Motor neuron (in vitro differentiated cells): ENCODE measurements around the gene SPCS1. TPM values are rescaled to one million over a fixed set of nuclear protein-coding genes. Genes with fewer than 3 reads are reported as not detected.
"Not testable (repeated sequence)": the region's sequence is repeated elsewhere in the genome, so short reads cannot be mapped to it uniquely, and the experiment has no call there.

Source experiments
- ATAC-seq, 8 experiments: fragments of 200-7000 bp; cut with Tn5 transposase; replicated peaks in 6 of 8; 2 replicates each; pipeline ENCODE4 v1.8.0; 2021; ENCODE audit warnings: mild to moderate bottlenecking in 8 of 8, moderate library complexity in 8 of 8
- H3K27ac ChIP-seq, 2 donors: fragments of 250-450 bp; sonication (Bioruptor Pico); 2 replicates each; pipeline ENCODE4 v1.9.0; 2021; ENCODE audit warnings: antibody characterized with exemption in 2 of 2, mild to moderate bottlenecking in 2 of 2, moderate library complexity in 1 of 2
- H3K4me1 ChIP-seq, 2 donors: fragments of 250-450 bp; sonication (Bioruptor Pico); replicated peaks in 1 of 2; 2 replicates each; pipeline ENCODE4 v1.6.1; 2021; ENCODE audit warnings: antibody characterized with exemption in 2 of 2, mild to moderate bottlenecking in 2 of 2, moderate library complexity in 1 of 2
- H3K4me3 ChIP-seq, 5 donors: fragments of 250-450 bp; sonication (Bioruptor Pico); 2 replicates each; pipeline ENCODE4 v1.9.0; 2021; ENCODE audit warnings: antibody characterized with exemption in 5 of 5, mild to moderate bottlenecking in 5 of 5, moderate library complexity in 4 of 5
- WGBS, 10 experiments: fragments of 450-650 bp; shearing (Covaris generic); methylation state at CpG; one replicate each; pipeline ENCODE4 v1.0.0; 2022; 5-methylcytosine and 5-hydroxymethylcytosine counted together
- in situ Hi-C, 9 experiments: fragments of 400-800 bp; cut with MboI; loops; one replicate each; pipeline ENCODE4 v1.15.0; 2021; ENCODE audit warnings: low sequenced_read_pairs in 9 of 9, low pct_unique_long_range_greater_than_20kb in 2 of 9; ENCODE audit not compliant: unreplicated experiment in 9 of 9
- total RNA-seq, 8 experiments: library from RNA; unstranded; fragments of 300-600 nt; gene quantifications; 2 replicates each; pipeline versions ENCODE4 v1.2.3 to v1.2.4, GENCODE V29; 2022

Gene SPCS1
- 100 to 1,000 TPM; 102 to 216 (median 130) TPM for total RNA-seq

- Histone ChIP-seq H3K4me3 (peak within 1 kb of the TSS; percentile 75 to 97 (median 92)), H3K4me1 (peaks cover 16 to 20% of the 10 kb centered on the region in 2 donors), H3K27ac (peak within 1 kb of the TSS; percentile 92)
- in situ Hi-C loops: no loop called here
- WGBS, 10 experiments: 0 to 30% (median 1%) methylated on average over 2 to 16 of the region's 94 CpGs; no CpG with 5 or more reads in 1 of the 10 experiments
- ATAC-seq: peak; percentile 76 to 94 (median 92)
Measured at GRCh38 chr3:52705688-52706686, at the start of gene SPCS1, which contains the start of gene GLT8D1. Gene SPCS1, plus strand, starts transcription at chr3:52706106. Its CDS starts 141 bp downstream, at chr3:52706247. Gene GLT8D1, minus strand, starts transcription at chr3:52705791. Its CDS starts 5,331 bp downstream, at chr3:52700460.

GRCh38 chr3:52660046-52660445 lies 45.9 kb upstream of the SPCS1 start:
- H3K4me3 ChIP-seq: no peak overlapping the region
- peak in 3 of 8 experiments; percentile 87 to 99 (median 99) for ATAC-seq
- H3K4me1 ChIP-seq: no peaks in the 10 kb centered on the region
- H3K27ac ChIP-seq: no peak overlapping the region
- in situ Hi-C loops: no loop called here
- WGBS, 10 experiments: 0 to 100% (median 79%) methylated on average over 1 to 3 of the region's 3 CpGs; no CpG with 5 or more reads in 1 of the 10 experiments

GRCh38 chr3:52663098-52663497 lies 42.8 kb upstream of the SPCS1 start:
- H3K4me3 ChIP-seq: no peak overlapping the region
- H3K4me1 ChIP-seq: no peaks in the 10 kb centered on the region
- ATAC-seq: no peak
- 84 to 100% (median 100%) methylated on average over 1 to 3 of the region's 3 CpGs for WGBS, 10 experiments
- no peak overlapping the region for H3K27ac ChIP-seq
- in situ Hi-C loops: no loop called here

GRCh38 chr3:52670621-52671521 lies 35.0 kb upstream of the SPCS1 start:
- Histone ChIP-seq H3K27ac (no peak overlapping the region), H3K4me3 (no peak overlapping the region), H3K4me1 (no peaks in the 10 kb centered on the region)
- ATAC-seq: peak in 7 of 8 experiments; percentile 30 to 98 (median 94)
- in situ Hi-C loops: no loop called here
- WGBS, 10 experiments: 14 to 100% (median 91%) methylated on average over 1 to 9 of the region's 9 CpGs

GRCh38 chr3:52671676-52672075 lies 34.2 kb upstream of the SPCS1 start:
- H3K4me1 ChIP-seq: no peaks in the 10 kb centered on the region
- WGBS, 10 experiments: 22 to 80% (median 44%) methylated on average over 1 of the region's 1 CpG; no CpG with 5 or more reads in 5 of the 10 experiments
- ATAC-seq: no peak
- no peak overlapping the region for H3K4me3 ChIP-seq
- in situ Hi-C loops: no loop called here
- no peak overlapping the region for H3K27ac ChIP-seq

GRCh38 chr3:52676201-52676600 lies 29.7 kb upstream of the SPCS1 start:
- H3K4me3 ChIP-seq, ATAC-seq, H3K4me1 ChIP-seq, H3K27ac ChIP-seq, in situ Hi-C loops: not testable (repeated sequence)
- WGBS, 10 experiments: 67 to 100% (median 83%) methylated on average over 1 to 3 of the region's 3 CpGs; no CpG with 5 or more reads in 3 of the 10 experiments

GRCh38 chr3:52678265-52679198 lies 27.4 kb upstream of the SPCS1 start:
- in situ Hi-C loops: no loop called here
- Histone ChIP-seq H3K27ac (no peak overlapping the region), H3K4me3 (no peak overlapping the region), H3K4me1 (peaks cover 4 to 5% of the 10 kb centered on the region in 2 donors)
- WGBS, 10 experiments: 98 to 100% (median 100%) methylated on average over 1 to 6 of the region's 6 CpGs; no CpG with 5 or more reads in 1 of the 10 experiments
- peak in 5 of 8 experiments; percentile 7 to 65 (median 35) for ATAC-seq

GRCh38 chr3:52679199-52679538 lies 26.7 kb upstream of the SPCS1 start:
- Histone ChIP-seq H3K4me3 (no peak overlapping the region), H3K4me1 (peaks cover 5 to 6% of the 10 kb centered on the region in 2 donors), H3K27ac (no peak overlapping the region)
- in situ Hi-C loops: no loop called here
- peak in 3 of 8 experiments; percentile 52 to 83 (median 78) for ATAC-seq
- 71 to 100% (median 87%) methylated on average over 1 to 3 of the region's 3 CpGs; no CpG with 5 or more reads in 2 of the 10 experiments for WGBS, 10 experiments

GRCh38 chr3:52679811-52680210 lies 26.1 kb upstream of the SPCS1 start:
- H3K4me3 ChIP-seq: no peak overlapping the region
- H3K27ac ChIP-seq: no peak overlapping the region
- in situ Hi-C loops: no loop called here
- peaks cover 5 to 12% of the 10 kb centered on the region in 2 donors for H3K4me1 ChIP-seq
- WGBS, 10 experiments: 100% methylated on average over 1 of the region's 1 CpG; no CpG with 5 or more reads in 3 of the 10 experiments
- no peak for ATAC-seq

GRCh38 chr3:52681596-52681995 lies 24.3 kb upstream of the SPCS1 start:
- no peak for ATAC-seq
- WGBS, 10 experiments: 30 to 100% (median 78%) methylated on average over 2 to 3 of the region's 3 CpGs; no CpG with 5 or more reads in 1 of the 10 experiments
- Histone ChIP-seq H3K4me3 (no peak overlapping the region), H3K27ac (no peak overlapping the region), H3K4me1 (peaks cover 6 to 12% of the 10 kb centered on the region in 2 donors)
- in situ Hi-C loops: no loop called here

- Histone ChIP-seq H3K4me1 (peaks cover 10 to 13% of the 10 kb centered on the region in 2 donors), H3K27ac (no peak overlapping the region), H3K4me3 (no peak overlapping the region)
- peak in 2 of 8 experiments; percentile 13 to 39 for ATAC-seq
- in situ Hi-C loops: no loop called here
Measured at GRCh38 chr3:52682016-52682415, 23.9 kb upstream of the SPCS1 start.

- no peak overlapping the region for H3K27ac ChIP-seq
- 40 to 100% (median 89%) methylated on average over 1 to 6 of the region's 6 CpGs; no CpG with 5 or more reads in 3 of the 10 experiments for WGBS, 10 experiments
- peaks cover 12 to 17% of the 10 kb centered on the region in 2 donors for H3K4me1 ChIP-seq
- ATAC-seq: no peak
- in situ Hi-C loops: no loop called here
- no peak overlapping the region for H3K4me3 ChIP-seq
Measured at GRCh38 chr3:52683611-52684010, 22.3 kb upstream of the SPCS1 start.
